Fibroblast of villous mesenchyme (primary cell): ENCODE data around the gene CGB7. TPM values are rescaled to one million over a fixed set of nuclear protein-coding genes. Genes with fewer than 3 reads are reported as not detected.

Source experiments
- DNase-seq: peaks from one replicate; pipeline ENCODE4 v3.0.0-alpha.2; 2010; ENCODE audit warnings: low read depth
- H3K4me3 ChIP-seq: 2 replicates; pipeline ENCODE4 v1.5.1; 2011; ENCODE audit warnings: low read depth, mild to moderate bottlenecking, low read length
- total RNA-seq: library from RNA; depleted of rRNA; stranded (reverse); fragments of >200 nt; gene quantifications from 2 replicates; pipeline ENCODE4 v1.2.3, GENCODE V29; 2012
- TF ChIP-seq, protein P1 (sequence below): IDR thresholded peaks from 2 replicates; pipeline ENCODE4 v1.5.1; 2012; ENCODE audit warnings: low read depth, mild to moderate bottlenecking, low read length; ENCODE audit not compliant: insufficient read depth

CGB7 gene
- total RNA-seq, 1 donor, result under 0.01 TPM

DNA sequence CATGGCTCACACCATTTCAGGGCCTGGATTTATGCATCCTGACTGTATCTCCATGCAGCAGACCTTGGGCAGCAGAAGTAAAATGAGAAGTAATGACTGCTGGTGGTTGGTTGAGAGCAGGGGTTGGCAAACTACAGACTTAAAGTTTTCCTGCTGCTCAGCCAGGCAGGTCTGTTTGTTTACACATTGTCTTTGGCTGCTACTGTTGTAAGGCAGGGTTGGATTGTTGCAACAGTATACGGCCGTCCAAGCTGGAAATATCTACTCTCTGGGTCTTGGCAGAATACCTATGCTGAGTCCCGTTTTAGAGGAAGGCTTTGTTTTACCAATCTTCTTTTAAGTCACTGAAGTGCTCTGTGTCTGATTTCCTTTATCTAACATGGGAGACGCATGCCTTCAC lies 41.2 kb upstream of the CGB7 start:
- TF ChIP-seq, protein P1, sequence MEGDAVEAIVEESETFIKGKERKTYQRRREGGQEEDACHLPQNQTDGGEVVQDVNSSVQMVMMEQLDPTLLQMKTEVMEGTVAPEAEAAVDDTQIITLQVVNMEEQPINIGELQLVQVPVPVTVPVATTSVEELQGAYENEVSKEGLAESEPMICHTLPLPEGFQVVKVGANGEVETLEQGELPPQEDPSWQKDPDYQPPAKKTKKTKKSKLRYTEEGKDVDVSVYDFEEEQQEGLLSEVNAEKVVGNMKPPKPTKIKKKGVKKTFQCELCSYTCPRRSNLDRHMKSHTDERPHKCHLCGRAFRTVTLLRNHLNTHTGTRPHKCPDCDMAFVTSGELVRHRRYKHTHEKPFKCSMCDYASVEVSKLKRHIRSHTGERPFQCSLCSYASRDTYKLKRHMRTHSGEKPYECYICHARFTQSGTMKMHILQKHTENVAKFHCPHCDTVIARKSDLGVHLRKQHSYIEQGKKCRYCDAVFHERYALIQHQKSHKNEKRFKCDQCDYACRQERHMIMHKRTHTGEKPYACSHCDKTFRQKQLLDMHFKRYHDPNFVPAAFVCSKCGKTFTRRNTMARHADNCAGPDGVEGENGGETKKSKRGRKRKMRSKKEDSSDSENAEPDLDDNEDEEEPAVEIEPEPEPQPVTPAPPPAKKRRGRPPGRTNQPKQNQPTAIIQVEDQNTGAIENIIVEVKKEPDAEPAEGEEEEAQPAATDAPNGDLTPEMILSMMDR, result no peak
- no peak overlapping the region for H3K4me3 ChIP-seq
- no peak for DNase-seq

- DNase-seq, result peak; percentile 71
- no peak overlapping the region for H3K4me3 ChIP-seq
- TF ChIP-seq, protein P1, result peak; percentile 100
These were observed 40.1 kb upstream of the CGB7 start for GRCh38 chr19:49097453-49098288.

DNA sequence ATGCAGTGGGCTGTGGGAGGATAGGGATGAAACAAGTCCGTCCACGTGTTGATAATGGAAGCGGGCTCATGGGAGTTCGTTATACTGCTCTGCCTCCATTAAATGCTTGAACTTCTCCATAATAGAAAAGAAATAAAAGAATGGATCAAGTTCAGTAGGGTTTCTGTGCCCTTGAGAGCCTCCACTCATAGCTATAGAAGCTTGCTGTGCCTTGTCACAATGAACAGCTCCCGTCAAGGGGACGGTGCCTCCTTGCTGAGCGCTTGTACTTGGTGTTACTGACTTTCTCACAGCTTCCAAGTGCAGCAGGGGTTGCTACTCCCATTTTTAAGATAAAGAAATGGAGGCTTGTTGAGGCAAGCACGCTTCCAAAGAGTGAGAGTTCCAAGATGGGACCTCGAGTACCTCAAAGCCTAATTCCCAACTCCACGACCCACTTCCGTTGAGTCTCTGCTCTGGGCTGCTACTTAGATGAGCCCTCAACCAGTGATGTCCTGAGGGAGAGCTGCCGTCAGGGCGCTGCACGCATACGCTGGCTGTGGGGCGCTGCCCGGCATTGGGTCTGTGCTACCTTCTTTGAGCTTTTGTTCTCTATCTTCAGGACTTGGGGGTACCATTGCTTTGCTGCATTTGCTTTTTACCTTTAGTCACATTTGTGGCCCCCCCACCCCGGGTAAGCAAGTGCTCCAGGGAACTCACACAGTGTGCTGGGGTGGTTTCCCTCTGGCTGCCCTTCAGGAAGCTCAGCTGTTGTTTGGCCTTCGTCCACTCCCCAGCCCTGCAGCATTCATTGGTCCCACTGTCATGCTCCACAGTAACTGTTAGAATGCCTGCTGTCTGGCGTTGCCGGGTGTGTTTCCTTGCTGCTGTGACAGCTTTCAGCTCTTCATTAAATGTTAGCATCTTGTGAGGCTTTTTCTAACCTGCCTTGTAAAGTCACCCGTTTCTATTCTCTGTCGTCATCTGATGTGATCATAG lies 37.2 kb upstream of the CGB7 start:
- DNase-seq, result no peak
- H3K4me3 ChIP-seq, result no peak overlapping the region
- TF ChIP-seq, protein P1, result no peak

- no peak overlapping the region for H3K4me3 ChIP-seq
- DNase-seq, result no peak
- TF ChIP-seq, protein P1, result no peak
These were observed 35.1 kb upstream of the CGB7 start for GRCh38 chr19:49092686-49093085.

- no peak overlapping the region for H3K4me3 ChIP-seq
- DNase-seq, result no peak
- TF ChIP-seq, protein P1, result no peak
These were observed 34.0 kb upstream of the CGB7 start for GRCh38 chr19:49091391-49092038.

DNA sequence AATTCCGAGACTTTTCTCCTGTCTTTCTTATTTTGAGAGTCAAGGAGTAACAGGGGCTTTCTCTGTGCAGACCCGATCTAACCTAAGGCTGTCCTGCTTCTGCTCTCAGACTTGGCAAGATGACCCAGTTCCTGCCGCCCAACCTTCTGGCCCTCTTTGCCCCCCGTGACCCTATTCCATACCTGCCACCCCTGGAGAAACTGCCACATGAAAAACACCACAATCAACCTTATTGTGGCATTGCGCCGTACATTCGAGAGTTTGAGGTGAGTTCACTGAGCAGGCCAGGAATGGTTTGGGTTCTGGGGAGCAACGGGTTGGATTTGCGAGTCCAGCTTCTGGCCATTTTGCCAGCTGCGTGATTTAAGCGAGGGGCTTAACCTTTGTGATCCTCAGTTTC lies 28.7 kb upstream of the CGB7 start:
- DNase-seq, result no peak
- H3K4me3 ChIP-seq, result peak overlapping the region; percentile 97
- TF ChIP-seq, protein P1, result no peak
